ENCODE data around the gene MYT1. TPM values are rescaled to one million over a fixed set of nuclear protein-coding genes. Genes with fewer than 3 reads are reported as not detected.
"Not testable (repeated sequence)": the region's sequence is repeated elsewhere in the genome, so short reads cannot be mapped to it uniquely, and the experiment has no call there.

Gene MYT1
- total and polyA plus RNA-seq, 9 donors = 0.04 to 0.30 (median 0.09) TPM

DNA sequence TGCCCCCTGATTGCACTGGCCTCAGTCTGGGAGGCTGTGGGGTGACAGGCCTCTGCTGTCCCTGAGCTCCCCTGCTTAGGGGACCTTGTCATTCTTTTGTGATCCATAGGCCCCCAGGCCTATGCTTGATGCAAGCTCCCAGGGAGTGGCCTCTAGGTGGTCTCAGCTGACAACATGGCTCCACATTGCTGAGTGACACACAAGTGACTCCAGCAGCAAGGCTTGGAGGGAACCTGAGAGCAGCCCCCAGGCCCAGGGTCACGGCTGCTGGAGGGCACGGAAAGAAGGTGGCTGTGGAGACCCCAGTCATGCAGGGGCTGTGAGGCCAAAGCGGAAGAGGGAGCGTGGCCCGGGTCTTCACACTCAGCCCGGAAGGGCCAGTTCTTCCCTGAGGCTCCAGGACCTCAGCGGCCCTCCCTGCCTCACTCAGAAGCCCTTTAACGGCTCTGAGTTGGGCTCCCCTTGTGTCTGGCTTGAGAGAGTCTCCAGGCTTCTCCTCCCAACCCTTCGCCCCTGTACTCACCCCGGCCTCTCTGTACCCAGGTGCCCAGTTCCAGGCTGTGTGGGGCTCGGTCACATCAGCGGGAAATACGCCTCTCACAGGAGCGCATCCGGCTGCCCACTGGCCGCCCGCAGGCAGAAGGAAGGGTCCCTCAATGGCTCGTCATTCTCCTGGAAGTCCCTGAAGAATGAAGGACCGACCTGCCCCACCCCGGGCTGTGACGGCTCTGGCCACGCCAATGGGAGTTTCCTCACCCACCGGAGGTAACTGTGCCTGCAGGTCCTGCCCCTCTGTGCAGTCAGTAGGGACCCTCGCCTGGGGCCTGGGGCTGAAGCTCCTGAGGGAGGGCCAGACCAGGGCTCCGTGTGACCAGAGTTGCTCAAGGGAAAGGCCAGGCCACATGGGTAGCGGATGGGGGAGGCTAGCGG is 67.6 kb downstream of the MYT1 start:
- Histone ChIP-seq H3K27me3 (ENCODE audit: control insufficient read depth, insufficient read depth, low read length) (no peaks in the 10 kb centered on the region), H3K9me3 (replicated peaks; ENCODE audit: control insufficient read depth, low read depth, low read length) (no peaks in the 10 kb centered on the region), H3K36me3 (ENCODE audit: control insufficient read depth, insufficient read depth, low read length) (no peaks in the 10 kb centered on the region), H3K4me3 (ENCODE audit: low read length) (no peak overlapping the region), H3K4me1 (ENCODE audit: control insufficient read depth, insufficient read depth, low read length) (peaks cover 22% of the 10 kb centered on the region), H3K27ac (ENCODE audit: low read length) (no peak overlapping the region)
- no peak for DNase-seq
- 90% methylated on average over 26 of the region's 27 CpGs for WGBS (ENCODE audit: insufficient coverage)

DNA sequence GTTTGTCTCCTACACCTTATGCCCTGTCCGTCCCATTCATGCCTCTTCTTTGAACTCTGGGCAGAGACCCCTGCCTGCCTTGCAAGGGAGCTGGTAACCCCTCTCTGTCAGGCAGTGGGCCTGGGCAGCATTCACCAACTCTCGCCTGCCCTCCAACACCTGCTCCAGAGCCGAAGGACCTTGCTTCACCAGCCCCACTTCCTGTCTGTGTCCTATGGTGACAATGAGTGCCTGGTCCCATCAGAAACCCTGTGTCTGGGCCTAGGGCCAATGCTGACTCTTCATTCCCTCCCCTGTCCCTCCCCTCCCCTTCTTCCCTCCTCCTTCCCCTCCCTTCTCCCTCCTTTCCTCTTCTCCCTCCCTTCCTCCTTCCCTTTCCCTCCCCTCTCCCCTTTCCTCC is 68.5 kb downstream of the MYT1 start:
- Histone ChIP-seq H3K4me3 (ENCODE audit: low read length) (no peak overlapping the region), H3K9me3 (replicated peaks; ENCODE audit: control insufficient read depth, low read depth, low read length) (no peaks in the 10 kb centered on the region), H3K27me3 (ENCODE audit: control insufficient read depth, insufficient read depth, low read length) (no peaks in the 10 kb centered on the region), H3K4me1 (ENCODE audit: control insufficient read depth, insufficient read depth, low read length) (peaks cover 17% of the 10 kb centered on the region), H3K36me3 (ENCODE audit: control insufficient read depth, insufficient read depth, low read length) (no peaks in the 10 kb centered on the region), H3K27ac (ENCODE audit: low read length) (no peak overlapping the region)
- DNase-seq = peak; percentile 41
- 74% methylated on average over 3 of the region's 3 CpGs for WGBS (ENCODE audit: insufficient coverage)

DNA sequence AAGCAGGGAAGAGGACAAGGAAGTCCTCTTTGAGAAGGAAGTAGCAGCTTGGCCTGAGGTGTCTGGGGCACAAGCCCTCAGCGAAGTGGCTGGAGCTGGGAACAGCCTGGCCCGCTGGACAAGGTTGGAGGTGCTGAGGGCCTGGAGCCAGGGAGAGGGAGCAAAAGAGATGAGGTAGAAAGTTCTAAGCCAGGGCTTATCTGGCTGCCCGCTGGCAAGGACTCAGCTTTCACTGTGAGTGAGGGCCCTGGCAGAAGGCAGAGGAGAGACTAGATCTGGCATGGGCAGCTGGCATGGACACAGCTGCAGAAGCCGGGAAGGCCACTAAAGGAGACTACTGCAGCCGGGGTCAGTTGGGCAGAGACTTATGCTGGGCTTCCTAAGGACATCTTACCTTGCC is 69.5 kb downstream of the MYT1 start:
- DNase-seq = peak; percentile 74
- Histone ChIP-seq H3K4me3 (ENCODE audit: low read length) (no peak overlapping the region), H3K9me3 (replicated peaks; ENCODE audit: control insufficient read depth, low read depth, low read length) (no peaks in the 10 kb centered on the region), H3K36me3 (ENCODE audit: control insufficient read depth, insufficient read depth, low read length) (no peaks in the 10 kb centered on the region), H3K4me1 (ENCODE audit: control insufficient read depth, insufficient read depth, low read length) (peaks cover 24% of the 10 kb centered on the region), H3K27me3 (ENCODE audit: control insufficient read depth, insufficient read depth, low read length) (no peaks in the 10 kb centered on the region), H3K27ac (ENCODE audit: low read length) (peak overlapping the region; percentile 47)
- WGBS (ENCODE audit: insufficient coverage) = 81% methylated on average over 3 of the region's 5 CpGs

DNA sequence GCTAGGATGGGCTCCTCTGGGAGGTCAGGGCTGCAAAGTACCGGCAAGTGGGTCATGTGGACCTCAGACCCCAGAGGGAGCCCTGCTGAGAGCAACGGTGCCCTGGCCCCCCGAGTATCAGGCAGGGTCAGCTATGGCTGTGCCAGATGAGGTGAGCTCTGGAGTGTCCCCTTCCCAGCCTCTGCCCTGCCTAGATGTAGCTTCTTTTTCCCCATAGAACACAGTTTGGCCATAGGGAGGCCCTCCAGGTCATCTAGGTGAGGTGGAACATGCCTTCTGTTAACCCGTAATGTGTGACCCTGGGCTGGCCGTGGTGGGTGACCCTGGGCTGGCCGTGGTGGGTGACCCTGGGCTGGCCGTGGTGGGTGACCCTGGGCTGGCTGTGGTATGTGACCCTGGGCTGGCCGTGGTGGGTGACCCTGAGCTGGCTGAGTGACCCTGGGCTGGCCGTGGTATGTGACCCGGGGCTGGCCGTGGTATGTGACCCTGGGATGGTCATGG is 70.1 kb downstream of the MYT1 start:
- Histone ChIP-seq H3K4me3 (ENCODE audit: low read length) (no peak overlapping the region), H3K4me1 (ENCODE audit: control insufficient read depth, insufficient read depth, low read length) (peaks cover 25% of the 10 kb centered on the region), H3K9me3 (replicated peaks; ENCODE audit: control insufficient read depth, low read depth, low read length) (no peaks in the 10 kb centered on the region), H3K36me3 (ENCODE audit: control insufficient read depth, insufficient read depth, low read length) (no peaks in the 10 kb centered on the region), H3K27ac (ENCODE audit: low read length) (no peak overlapping the region), H3K27me3 (ENCODE audit: control insufficient read depth, insufficient read depth, low read length) (no peaks in the 10 kb centered on the region)
- WGBS (ENCODE audit: insufficient coverage) = 82% methylated on average over 6 of the region's 11 CpGs
- no peak for DNase-seq

DNA sequence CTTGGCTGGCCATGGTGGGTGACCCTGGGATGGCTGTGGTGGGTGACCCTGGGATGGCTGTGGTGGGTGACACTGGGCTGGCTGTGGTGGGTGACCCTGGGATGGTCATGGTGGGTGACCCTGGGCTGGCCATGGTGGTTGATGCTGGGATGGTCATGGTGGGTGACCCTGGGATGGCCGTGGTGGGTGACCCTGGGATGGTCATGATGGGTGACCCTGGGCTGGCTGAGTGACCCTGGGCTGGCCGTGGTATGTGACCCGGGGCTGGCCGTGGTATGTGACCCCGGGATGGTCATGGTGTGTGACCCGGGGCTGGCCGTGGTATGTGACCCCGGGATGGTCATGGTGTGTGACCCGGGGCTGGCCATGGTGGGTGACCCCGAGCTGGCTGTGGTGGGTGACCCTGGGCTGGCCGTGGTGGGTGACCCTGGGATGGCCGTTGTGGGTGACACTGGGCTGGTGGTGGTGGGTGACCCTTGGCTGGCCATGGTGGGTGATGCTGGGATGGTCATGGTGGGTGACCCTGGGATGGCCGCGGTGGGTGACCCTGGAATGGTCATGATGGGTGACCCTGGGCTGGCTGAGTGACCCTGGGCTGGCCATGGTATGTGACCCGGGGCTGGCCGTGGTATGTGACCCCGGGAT is 70.8 kb downstream of the MYT1 start:
- not testable (repeated sequence) for H3K4me3 ChIP-seq (ENCODE audit: low read length); DNase-seq; H3K27me3 ChIP-seq (ENCODE audit: control insufficient read depth, insufficient read depth, low read length); H3K9me3 ChIP-seq (replicated peaks; ENCODE audit: control insufficient read depth, low read depth, low read length); H3K36me3 ChIP-seq (ENCODE audit: control insufficient read depth, insufficient read depth, low read length); H3K27ac ChIP-seq (ENCODE audit: low read length)
- peaks cover 25% of the 10 kb centered on the region for H3K4me1 ChIP-seq (ENCODE audit: control insufficient read depth, insufficient read depth, low read length)
- WGBS (ENCODE audit: insufficient coverage) = 97% methylated on average over 5 of the region's 17 CpGs

DNA sequence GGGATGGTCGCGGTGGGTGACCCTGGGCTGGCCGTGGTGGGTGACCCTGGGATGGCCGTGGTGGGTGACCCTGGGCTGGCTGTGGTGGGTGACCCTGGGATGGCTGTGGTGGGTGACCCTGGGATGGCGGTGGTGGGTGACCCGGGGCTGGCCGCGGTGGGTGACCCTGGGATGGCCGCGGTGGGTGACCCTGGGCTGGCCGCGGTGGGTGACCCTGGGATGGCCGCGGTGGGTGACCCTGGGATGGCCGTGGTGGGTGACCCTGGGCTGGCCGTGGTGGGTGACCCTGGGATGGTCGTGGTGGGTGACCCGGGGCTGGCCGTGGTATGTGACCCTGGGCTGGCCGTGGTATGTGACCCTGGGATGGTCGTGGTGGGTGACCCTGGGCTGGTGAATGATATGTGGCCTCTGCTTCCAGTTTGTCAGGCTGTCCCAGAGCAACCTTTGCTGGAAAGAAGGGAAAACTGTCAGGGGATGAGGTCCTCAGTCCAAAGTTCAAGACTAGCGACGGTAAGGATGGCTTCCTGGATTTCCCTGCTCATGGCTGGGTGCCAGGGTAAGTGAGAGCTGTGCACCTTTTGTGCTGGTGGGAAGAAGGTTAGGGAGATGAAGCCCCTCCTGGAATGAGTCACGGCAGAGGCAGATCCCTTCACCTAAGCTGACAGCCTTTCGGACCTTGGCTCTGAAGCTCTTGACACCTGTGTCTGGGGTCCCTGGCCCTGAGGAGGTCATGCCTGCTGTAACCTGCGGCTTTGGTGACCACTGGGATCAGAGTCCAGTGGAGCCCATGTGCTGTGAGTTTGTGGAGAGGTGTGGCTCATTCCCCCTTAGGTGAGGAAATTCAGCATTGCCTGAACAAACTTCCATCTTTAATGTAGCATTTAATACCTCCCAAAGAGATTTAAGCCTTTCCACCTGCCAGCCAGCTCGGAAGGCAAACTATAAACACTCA is 72.2 kb downstream of the MYT1 start:
- Histone ChIP-seq H3K9me3 (replicated peaks; ENCODE audit: control insufficient read depth, low read depth, low read length) (no peaks in the 10 kb centered on the region), H3K4me1 (ENCODE audit: control insufficient read depth, insufficient read depth, low read length) (peaks cover 25% of the 10 kb centered on the region), H3K4me3 (ENCODE audit: low read length) (no peak overlapping the region), H3K27ac (ENCODE audit: low read length) (no peak overlapping the region), H3K27me3 (ENCODE audit: control insufficient read depth, insufficient read depth, low read length) (no peaks in the 10 kb centered on the region), H3K36me3 (ENCODE audit: control insufficient read depth, insufficient read depth, low read length) (no peaks in the 10 kb centered on the region)
- no peak for DNase-seq
- 90% methylated on average over 19 of the region's 27 CpGs for WGBS (ENCODE audit: insufficient coverage)

DNA sequence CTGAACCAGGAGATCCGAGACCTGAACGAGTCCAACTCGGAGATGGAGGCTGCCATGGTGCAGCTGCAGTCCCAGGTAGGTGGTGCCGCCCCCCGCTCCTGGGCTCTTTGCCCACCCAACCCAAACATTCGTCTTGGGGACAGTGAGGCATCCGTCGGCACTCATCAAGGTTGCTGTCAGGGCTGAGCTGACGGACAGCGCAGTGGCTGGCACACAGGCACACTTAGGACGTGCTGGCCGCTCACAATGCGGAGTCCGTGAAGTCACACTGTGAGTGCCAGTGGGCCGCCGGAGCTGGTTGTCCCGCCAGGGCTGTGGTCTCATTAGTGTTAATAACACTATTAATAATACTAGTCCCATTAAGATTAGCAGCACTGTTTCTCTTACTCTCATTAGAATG is 73.1 kb downstream of the MYT1 start:
- H3K27ac ChIP-seq (ENCODE audit: low read length) = no peak overlapping the region
- no peaks in the 10 kb centered on the region for H3K36me3 ChIP-seq (ENCODE audit: control insufficient read depth, insufficient read depth, low read length)
- no peaks in the 10 kb centered on the region for H3K27me3 ChIP-seq (ENCODE audit: control insufficient read depth, insufficient read depth, low read length)
- no peaks in the 10 kb centered on the region for H3K9me3 ChIP-seq (replicated peaks; ENCODE audit: control insufficient read depth, low read depth, low read length)
- DNase-seq = no peak
- whole genome bisulfite sequencing (ENCODE audit: insufficient coverage) = 82% methylated on average over 13 of the region's 17 CpGs
- no peak overlapping the region for H3K4me3 ChIP-seq (ENCODE audit: low read length)
- peaks cover 24% of the 10 kb centered on the region for H3K4me1 ChIP-seq (ENCODE audit: control insufficient read depth, insufficient read depth, low read length)

DNA sequence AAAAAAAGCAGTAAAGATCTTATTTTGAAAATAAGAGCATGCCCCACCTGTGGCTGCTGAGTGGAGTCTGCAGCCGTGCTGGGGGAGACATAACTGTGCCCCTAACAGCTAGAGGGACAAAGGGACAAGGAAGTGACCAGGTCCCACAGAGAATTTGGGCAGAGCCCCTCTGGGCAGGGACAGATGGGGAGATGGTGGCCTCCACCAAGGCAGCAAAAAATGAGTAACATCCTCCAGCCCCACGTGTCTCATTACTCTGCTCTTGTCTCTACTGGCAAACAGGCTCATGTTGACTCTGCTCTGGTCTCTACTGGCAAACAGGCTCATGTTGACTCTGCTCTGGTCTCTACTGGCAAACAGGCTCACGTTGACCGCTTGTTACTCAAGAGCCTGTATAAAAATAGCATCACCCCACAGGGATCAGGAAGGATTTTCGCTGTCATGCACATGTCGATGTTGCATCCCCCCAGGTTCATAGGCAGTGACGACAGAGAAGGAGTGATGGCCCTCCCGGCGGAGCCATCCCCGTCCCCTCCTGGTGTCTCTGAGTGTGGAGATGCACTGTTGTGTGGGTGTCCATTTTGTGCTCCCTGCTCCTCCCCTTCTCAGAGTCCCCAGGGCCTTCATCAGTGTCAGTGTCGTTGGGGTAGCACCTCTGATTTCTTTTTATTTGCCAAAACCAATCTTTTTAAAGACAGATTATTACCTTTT is 74.0 kb downstream of the MYT1 start:
- Histone ChIP-seq H3K36me3 (ENCODE audit: control insufficient read depth, insufficient read depth, low read length) (no peaks in the 10 kb centered on the region), H3K27me3 (ENCODE audit: control insufficient read depth, insufficient read depth, low read length) (no peaks in the 10 kb centered on the region), H3K27ac (ENCODE audit: low read length) (no peak overlapping the region), H3K9me3 (replicated peaks; ENCODE audit: control insufficient read depth, low read depth, low read length) (no peaks in the 10 kb centered on the region), H3K4me1 (ENCODE audit: control insufficient read depth, insufficient read depth, low read length) (peaks cover 19% of the 10 kb centered on the region), H3K4me3 (ENCODE audit: low read length) (no peak overlapping the region)
- DNase-seq = no peak
- WGBS (ENCODE audit: insufficient coverage) = 38% methylated on average over 4 of the region's 11 CpGs

DNA sequence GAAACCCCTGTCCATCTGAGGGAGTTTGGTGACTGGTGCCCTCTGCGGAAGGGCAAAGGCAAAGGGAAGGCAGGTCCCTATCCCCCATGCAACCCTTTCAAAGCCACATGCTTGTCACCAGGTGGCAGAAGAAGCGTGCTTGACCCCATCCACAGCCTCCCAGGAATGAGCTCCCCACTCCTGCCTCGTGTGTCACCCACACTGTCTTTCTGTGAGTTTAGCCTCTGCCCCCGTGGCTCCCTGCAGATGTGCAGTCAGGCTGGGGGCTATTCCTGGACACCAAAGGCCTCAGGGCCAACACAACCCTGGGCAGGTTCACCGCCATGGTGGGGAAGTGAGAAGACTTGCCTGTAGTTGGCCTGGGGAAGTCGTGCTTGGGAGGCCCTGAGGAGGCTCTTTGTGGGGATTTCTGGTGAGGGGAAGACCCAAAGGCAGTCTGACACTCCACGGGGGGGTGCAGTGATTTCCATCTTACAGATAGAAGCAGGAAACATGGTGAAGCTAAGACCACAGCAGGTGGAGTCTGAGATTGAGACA is 74.7 kb downstream of the MYT1 start:
- no peak overlapping the region for H3K27ac ChIP-seq (ENCODE audit: low read length)
- no peak for DNase-seq
- 68% methylated on average over 3 of the region's 7 CpGs for WGBS (ENCODE audit: insufficient coverage)

More for the DNA sequence above, 74.7 kb downstream of the MYT1 start:
- H3K4me3 ChIP-seq (ENCODE audit: low read length) = no peak overlapping the region
- H3K9me3 ChIP-seq (replicated peaks; ENCODE audit: control insufficient read depth, low read depth, low read length) = no peaks in the 10 kb centered on the region
- peaks cover 13% of the 10 kb centered on the region for H3K4me1 ChIP-seq (ENCODE audit: control insufficient read depth, insufficient read depth, low read length)
- H3K27me3 ChIP-seq (ENCODE audit: control insufficient read depth, insufficient read depth, low read length) = no peaks in the 10 kb centered on the region
- no peaks in the 10 kb centered on the region for H3K36me3 ChIP-seq (ENCODE audit: control insufficient read depth, insufficient read depth, low read length)

Data from muscle of leg (tissue), 11 donors.